H9 (cell line): ENCODE results near the gene CPT1C. TPM values are rescaled to one million over a fixed set of nuclear protein-coding genes. Genes with fewer than 3 reads are reported as not detected.
A peak's percentile ranks its signal among the peaks of the same experiment; 100 is the strongest.

Experiments used
- DNase-seq: peaks from one replicate; pipeline ENCODE4 v3.0.0-alpha.2; 2017
- H2AFZ ChIP-seq: one replicate; pipeline ENCODE4 v1.6.1; 2013; ENCODE audit warnings: mild to moderate bottlenecking, low read length, control low read depth, moderate library complexity
- H2AK5ac ChIP-seq: 2 replicates; pipeline ENCODE4 v1.6.1; 2013; ENCODE audit warnings: low read length, control low read depth, mixed read lengths; ENCODE audit not compliant: insufficient read length
- H2BK120ac ChIP-seq: one replicate; pipeline ENCODE4 v1.6.1; 2013; ENCODE audit warnings: low read depth, mild to moderate bottlenecking, low read length, control low read depth, inconsistent platforms; ENCODE audit not compliant: poor library complexity, severe bottlenecking
- H2BK12ac ChIP-seq: 2 replicates; pipeline ENCODE4 v1.6.1; 2013; ENCODE audit warnings: low read length, control low read depth, mixed read lengths, low read depth; ENCODE audit not compliant: insufficient read length
- H2BK15ac ChIP-seq: 2 replicates; pipeline ENCODE4 v1.6.1; 2013; ENCODE audit warnings: low read depth, low read length, control low read depth
- H2BK20ac ChIP-seq: one replicate; pipeline ENCODE4 v1.6.1; 2013; ENCODE audit warnings: low read depth, mild to moderate bottlenecking, low read length, control low read depth, inconsistent platforms; ENCODE audit not compliant: poor library complexity, severe bottlenecking
- H2BK5ac ChIP-seq: 2 replicates; pipeline ENCODE4 v1.6.1; 2013; ENCODE audit warnings: low read length, control low read depth, mixed read lengths; ENCODE audit not compliant: insufficient read length
- H3K14ac ChIP-seq: 2 replicates; pipeline ENCODE4 v1.6.1; 2013; ENCODE audit warnings: low read length, control low read depth; ENCODE audit not compliant: insufficient read depth
- H3K18ac ChIP-seq: 2 replicates; pipeline ENCODE4 v1.6.1; 2013; ENCODE audit warnings: low read depth, mild to moderate bottlenecking, mixed read lengths, low read length, control low read depth; ENCODE audit not compliant: insufficient read length
- H3K23ac ChIP-seq: 2 replicates; pipeline ENCODE4 v1.6.1; 2013; ENCODE audit warnings: low read length, control low read depth, mixed read lengths, low read depth; ENCODE audit not compliant: insufficient read length
- H3K23me2 ChIP-seq: 2 replicates; pipeline ENCODE4 v1.6.1; 2013; ENCODE audit warnings: low read depth, mild to moderate bottlenecking, mixed read lengths, low read length, control low read depth; ENCODE audit not compliant: insufficient read length, poor library complexity, severe bottlenecking
- H3K27ac ChIP-seq: 2 replicates; pipeline ENCODE4 v1.5.1; 2013; ENCODE audit warnings: low read length, control low read depth, mixed read lengths, low read depth; ENCODE audit not compliant: insufficient read length
- H3K27me3 ChIP-seq: 2 replicates; pipeline ENCODE4 v1.6.1; 2013; ENCODE audit warnings: low read length, control low read depth, inconsistent platforms; ENCODE audit not compliant: insufficient read depth
- H3K4ac ChIP-seq: 2 replicates; pipeline ENCODE4 v1.6.1; 2013; ENCODE audit warnings: low read depth, mild to moderate bottlenecking, control low read depth, inconsistent platforms, low read length, moderate library complexity
- H3K4me1 ChIP-seq: 2 replicates; pipeline ENCODE4 v1.6.1; 2013; ENCODE audit warnings: low read length, control low read depth, inconsistent platforms; ENCODE audit not compliant: insufficient read depth
- H3K4me2 ChIP-seq: 2 replicates; pipeline ENCODE4 v1.6.1; 2013; ENCODE audit warnings: low read length, control low read depth, mixed read lengths; ENCODE audit not compliant: insufficient read length, insufficient read depth
- H3K56ac ChIP-seq: 2 replicates; pipeline ENCODE4 v1.6.1; 2013; ENCODE audit warnings: low read depth, mild to moderate bottlenecking, mixed read lengths, low read length, control low read depth; ENCODE audit not compliant: insufficient read length
- H3K79me1 ChIP-seq: 2 replicates; pipeline ENCODE4 v1.6.1; 2013; ENCODE audit warnings: low read depth, mild to moderate bottlenecking, moderate library complexity, low read length, control low read depth, inconsistent platforms; ENCODE audit not compliant: insufficient read depth, poor library complexity, severe bottlenecking
- H3K79me2 ChIP-seq: 2 replicates; pipeline ENCODE4 v1.6.1; 2013; ENCODE audit warnings: low read length, control low read depth, inconsistent platforms; ENCODE audit not compliant: insufficient read depth
- H3K9ac ChIP-seq: 2 replicates; pipeline ENCODE4 v1.6.1; 2013; ENCODE audit warnings: low read length, control low read depth, mixed read lengths; ENCODE audit not compliant: insufficient read length; ENCODE audit errors: extremely low read depth
- H3K9me3 ChIP-seq: one replicate; pipeline ENCODE4 v1.6.1; 2013; ENCODE audit warnings: low read depth, low read length, inconsistent platforms; ENCODE audit not compliant: control insufficient read depth
- H3T11ph ChIP-seq: one replicate; pipeline ENCODE4 v1.6.1; 2013; ENCODE audit warnings: mild to moderate bottlenecking, low read length, control low read depth, inconsistent platforms
- H4K20me1 ChIP-seq: one replicate; pipeline ENCODE4 v1.6.1; 2013; ENCODE audit not compliant: control insufficient read depth, insufficient read length, insufficient read depth
- H4K5ac ChIP-seq: 2 replicates; pipeline ENCODE4 v1.6.1; 2013; ENCODE audit warnings: low read depth, mild to moderate bottlenecking, mixed read lengths, low read length, control low read depth; ENCODE audit not compliant: insufficient read length
- H4K8ac ChIP-seq: replicated peaks from 2 replicates; pipeline ENCODE4 v1.6.1; 2013; ENCODE audit warnings: low read length, control low read depth, mixed read lengths, low read depth; ENCODE audit not compliant: insufficient read length
- H4K91ac ChIP-seq: 2 replicates; pipeline ENCODE4 v1.6.1; 2013; ENCODE audit warnings: low read depth, mild to moderate bottlenecking, moderate library complexity, mixed read lengths, low read length, control low read depth; ENCODE audit not compliant: insufficient read length
- H3K27ac Mint-ChIP-seq, 3 experiments: 2 replicates in 2 of 3; 3 replicates in 1 of 3; pipeline ENCODE4 v1.8.0; 2020 to 2021; ENCODE audit warnings: mixed read lengths in 3 of 3, mild to moderate bottlenecking in 1 of 3, moderate library complexity in 1 of 3
- H3K27me3 Mint-ChIP-seq: 2 replicates; pipeline ENCODE4 v1.8.0; 2021; ENCODE audit warnings: low read depth, mild to moderate bottlenecking, moderate library complexity, mixed read lengths
- H3K36me3 Mint-ChIP-seq, 3 experiments: 2 replicates in 2 of 3; 3 replicates in 1 of 3; pipeline ENCODE4 v1.8.0; 2020 to 2021; ENCODE audit warnings: low read depth in 3 of 3, mixed read lengths in 3 of 3; ENCODE audit not compliant: insufficient read depth in 1 of 3
- H3K4me1 Mint-ChIP-seq, 2 experiments: 2 replicates each; pipeline ENCODE4 v1.8.0; 2020; ENCODE audit warnings: mixed read lengths in 2 of 2
- H3K4me3 Mint-ChIP-seq, 2 experiments: 2 replicates in 1 of 2; 3 replicates in 1 of 2; pipeline ENCODE4 v1.8.0; 2020 to 2021; ENCODE audit warnings: mild to moderate bottlenecking in 2 of 2, mixed read lengths in 2 of 2, moderate library complexity in 1 of 2
- H3K9me3 Mint-ChIP-seq, 2 experiments: 2 replicates in 1 of 2; 3 replicates in 1 of 2; pipeline ENCODE4 v1.8.0; 2020; ENCODE audit warnings: mild to moderate bottlenecking in 2 of 2, mixed read lengths in 2 of 2, moderate library complexity in 1 of 2
- CTCF ChIP-seq: fragments of 200-600 bp; sonication (generic); conservative IDR thresholded peaks from 3 replicates; pipeline ENCODE4 v1.8.0; 2021; ENCODE audit warnings: antibody characterized with exemption, mild to moderate bottlenecking
- WGBS: extraction: QIAGEN DNeasy Blood & Tissue Kit; methylation state at CpG from one replicate; pipeline ENCODE4 v1.1.7; 2013; ENCODE audit warnings: missing lambda C conversion rate, low lambda C conversion rate, mixed read lengths; ENCODE audit not compliant: insufficient read length; ENCODE audit errors: extremely low coverage; 5-methylcytosine and 5-hydroxymethylcytosine counted together
- total RNA-seq: library from RNA; stranded (reverse); gene quantifications from 2 replicates; pipeline ENCODE4 v1.2.1, GENCODE V29; 2021

Gene CPT1C
- total RNA-seq, 1 experiment from 2014 or later: 74.6 TPM

GRCh38 chr19:49691243-49692146 lies 579 bp downstream of the CPT1C start:
- H2BK15ac ChIP-seq: no peak overlapping the region
- no CpG with 5 or more reads among the region's 39 CpGs for WGBS
- H3T11ph ChIP-seq: no peak overlapping the region
- no peaks in the 10 kb centered on the region for H3K9me3 ChIP-seq
- no peak overlapping the region for H4K5ac ChIP-seq
- H3K4me1 ChIP-seq: peaks cover 10% of the 10 kb centered on the region; the same call in 1 of the 2 replicates
- peak overlapping the region; percentile 56 for H2AFZ ChIP-seq
- TF ChIP-seq CTCF: no peak
- no peaks in the 10 kb centered on the region for H3K79me1 ChIP-seq
- H3K27ac Mint-ChIP-seq: peak overlapping the region; percentile 92 to 97 (median 97)
- H3K4ac ChIP-seq: no peak overlapping the region
- peaks cover 19% of the 10 kb centered on the region for H3K23me2 ChIP-seq
- H3K9me3 Mint-ChIP-seq: peaks cover 0 to 3% of the 10 kb centered on the region in 2 experiments; a peak in 1 of 5 replicates
- H3K4me3 Mint-ChIP-seq: peak overlapping the region; percentile 83 to 98
- H3K14ac ChIP-seq: no peak overlapping the region
- H2BK20ac ChIP-seq: no peak overlapping the region
- H3K56ac ChIP-seq: no peak overlapping the region
- H3K36me3 Mint-ChIP-seq: peaks cover 17 to 41% (median 34%) of the 10 kb centered on the region in 3 experiments; a peak in 6 of 7 replicates
- no peak overlapping the region for H4K91ac ChIP-seq
- H3K79me2 ChIP-seq: no peaks in the 10 kb centered on the region
- peak overlapping the region; percentile 98 for H3K4me2 ChIP-seq
- no peak overlapping the region for H2BK12ac ChIP-seq
- H2BK5ac ChIP-seq: no peak overlapping the region
- H2BK120ac ChIP-seq: no peak overlapping the region
- H3K27me3 Mint-ChIP-seq: no peaks in the 10 kb centered on the region; the same call in 1 of the 2 replicates
- no peaks in the 10 kb centered on the region for H4K20me1 ChIP-seq
- H3K18ac ChIP-seq: no peak overlapping the region
- H3K27me3 ChIP-seq: no peaks in the 10 kb centered on the region
- H3K9ac ChIP-seq: peak overlapping the region; percentile 3
- peaks cover 21 to 40% of the 10 kb centered on the region in 2 experiments for H3K4me1 Mint-ChIP-seq
- H3K27ac ChIP-seq: no peak overlapping the region
- DNase-seq: peak; percentile 78
- H3K23ac ChIP-seq: no peak overlapping the region
- H4K8ac ChIP-seq: no peak overlapping the region
- no peak overlapping the region for H2AK5ac ChIP-seq
